Measurements from ENCODE around the gene NR1D1.

Gene NR1D1

GRCh38 chr17:40071313-40072039, 28.9 kb downstream of the NR1D1 start (continued):
- TF ChIP-seq BCL6B (tag by site-specific recombination; IDR thresholded peaks at IDR 0.05) (no peak), ZBTB6 (tag by site-specific recombination; IDR thresholded peaks at IDR 0.05) (no peak), ZNF138 (tag by site-specific recombination; IDR thresholded peaks at IDR 0.05; ENCODE audit: borderline replicate concordance) (no peak), ZNF366 (tag by site-specific recombination; conservative IDR thresholded peaks at IDR 0.05) (no peak), ZNF184 (tag by site-specific recombination; IDR thresholded peaks at IDR 0.05) (no peak), ZNF518A (tag by site-specific recombination; conservative IDR thresholded peaks at IDR 0.05; ENCODE audit: low read depth) (no peak), ZNF600 (tag by site-specific recombination; IDR thresholded peaks at IDR 0.05) (no peak), ZNF350 (tag by site-specific recombination; IDR thresholded peaks at IDR 0.05) (no peak), BCL11A (tag by site-specific recombination; IDR thresholded peaks at IDR 0.05; ENCODE audit: low read depth) (0 out of 2 replicates have a peak, but pooled peaks have one; percentile 17), ZNF549 (tag by site-specific recombination; IDR thresholded peaks at IDR 0.05) (no peak), ZNF623 (tag by site-specific recombination; IDR thresholded peaks at IDR 0.05) (no peak), ZNF324 (tag by site-specific recombination; IDR thresholded peaks at IDR 0.05) (no peak), MZF1 (tag by site-specific recombination; IDR thresholded peaks at IDR 0.05; ENCODE audit: borderline replicate concordance) (no peak), ZNF624 (tag by site-specific recombination; IDR thresholded peaks at IDR 0.05) (no peak), SP3 (tag by site-specific recombination; IDR thresholded peaks at IDR 0.05) (no peak; the same call in 1 of the 2 replicates), ZSCAN18 (tag by site-specific recombination; IDR thresholded peaks at IDR 0.05) (no peak), ZNF837 (tag by site-specific recombination; IDR thresholded peaks at IDR 0.05) (no peak), ZNF76 (tag by site-specific recombination; IDR thresholded peaks at IDR 0.05; ENCODE audit: borderline replicate concordance, low read depth) (no peak), ZNF529 (tag by site-specific recombination; IDR thresholded peaks at IDR 0.05; ENCODE audit: insufficient replicate concordance) (peak; percentile 95), ZBTB11 (tag by site-specific recombination; conservative IDR thresholded peaks at IDR 0.05; ENCODE audit: low read depth) (no peak), ZNF362 (tag by site-specific recombination; IDR thresholded peaks at IDR 0.05) (no peak), ZBTB1 (tag by site-specific recombination; IDR thresholded peaks at IDR 0.05) (no peak), ZNF792 (tag by site-specific recombination; IDR thresholded peaks at IDR 0.05) (no peak), ZNF266 (tag by site-specific recombination; IDR thresholded peaks at IDR 0.05; ENCODE audit: low read depth) (no peak), ZNF311 (tag by site-specific recombination; IDR thresholded peaks at IDR 0.05; ENCODE audit: borderline replicate concordance) (no peak), ZNF10 (tag by site-specific recombination; IDR thresholded peaks at IDR 0.05) (no peak)

Data from HEK293 (cell line).